GM19240 (cell line): ENCODE measurements around the gene PTPN21.
A peak's percentile ranks its signal among the peaks of the same experiment; 100 is the strongest.

Experiments used
- DNase-seq: peaks from one replicate; pipeline ENCODE4 v3.0.0; 2011; ENCODE audit warnings: low spot score; ENCODE audit not compliant: insufficient read length

PTPN21 gene

DNA sequence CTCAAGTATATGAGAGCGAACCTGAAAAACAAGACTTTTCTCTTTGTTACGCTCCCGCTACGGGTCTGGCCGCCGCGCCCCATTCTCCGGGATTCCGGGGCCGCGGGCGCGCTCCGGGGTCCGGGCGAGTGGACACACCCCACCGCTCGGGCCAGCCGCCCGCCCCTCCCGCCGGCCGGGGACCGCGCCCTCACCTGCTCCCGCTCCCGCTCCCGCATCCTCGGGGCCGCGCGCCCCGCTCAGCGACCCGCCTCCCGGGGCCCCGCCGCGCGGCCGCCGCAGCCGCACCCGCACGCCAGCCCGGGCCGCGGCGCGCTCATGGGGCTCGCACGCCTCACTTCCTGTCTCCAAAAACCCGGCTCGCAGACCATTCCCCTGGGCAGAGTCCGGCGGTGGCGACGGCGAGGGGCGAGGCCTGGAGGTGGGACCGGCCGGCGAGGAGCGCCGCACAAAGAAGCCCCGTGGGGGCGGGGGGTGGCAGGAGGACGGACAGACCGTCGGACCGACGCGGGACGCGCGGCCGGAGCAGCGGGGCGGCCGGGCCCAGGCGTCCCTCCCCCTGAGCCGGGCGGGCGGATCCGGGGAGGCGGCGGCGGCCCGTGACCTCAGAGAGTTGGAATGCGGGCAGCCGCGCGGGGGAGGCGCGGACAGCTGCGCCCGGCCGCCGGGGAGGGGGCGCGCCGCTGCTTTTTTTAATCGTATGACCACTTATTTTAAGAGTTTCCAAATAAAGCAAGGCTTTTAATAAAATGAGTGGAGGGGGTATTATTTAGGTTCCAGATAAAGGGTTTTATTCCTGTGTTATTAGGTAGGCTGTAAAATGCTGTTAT, at the start of gene PTPN21:
TSS of gene PTPN21 (minus strand) at position 551 of the 830 bp plus-strand sequence. CDS start 4,590 bp downstream, outside the sequence.
- no peak for DNase-seq

DNA sequence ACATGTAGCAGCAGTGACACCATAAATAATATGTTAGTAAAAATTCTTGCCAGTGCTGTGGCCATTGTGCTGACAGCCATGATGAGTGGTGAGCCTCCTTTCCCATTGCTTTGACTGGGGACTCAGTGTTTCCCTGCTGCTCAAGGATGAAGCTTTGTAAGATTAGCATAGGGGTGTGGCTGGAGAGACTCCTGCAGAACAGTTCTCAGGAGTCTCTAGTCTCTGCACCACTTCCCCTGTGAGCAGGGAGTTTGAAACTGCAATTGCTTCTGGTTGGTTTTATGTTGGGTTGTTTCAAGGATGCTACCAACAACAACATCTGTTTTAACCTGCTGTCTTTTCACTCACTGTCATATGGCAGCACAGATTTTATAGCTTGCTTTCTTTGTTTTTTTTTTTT, 49.4 kb upstream of the PTPN21 start:
- DNase-seq, result no peak

DNA sequence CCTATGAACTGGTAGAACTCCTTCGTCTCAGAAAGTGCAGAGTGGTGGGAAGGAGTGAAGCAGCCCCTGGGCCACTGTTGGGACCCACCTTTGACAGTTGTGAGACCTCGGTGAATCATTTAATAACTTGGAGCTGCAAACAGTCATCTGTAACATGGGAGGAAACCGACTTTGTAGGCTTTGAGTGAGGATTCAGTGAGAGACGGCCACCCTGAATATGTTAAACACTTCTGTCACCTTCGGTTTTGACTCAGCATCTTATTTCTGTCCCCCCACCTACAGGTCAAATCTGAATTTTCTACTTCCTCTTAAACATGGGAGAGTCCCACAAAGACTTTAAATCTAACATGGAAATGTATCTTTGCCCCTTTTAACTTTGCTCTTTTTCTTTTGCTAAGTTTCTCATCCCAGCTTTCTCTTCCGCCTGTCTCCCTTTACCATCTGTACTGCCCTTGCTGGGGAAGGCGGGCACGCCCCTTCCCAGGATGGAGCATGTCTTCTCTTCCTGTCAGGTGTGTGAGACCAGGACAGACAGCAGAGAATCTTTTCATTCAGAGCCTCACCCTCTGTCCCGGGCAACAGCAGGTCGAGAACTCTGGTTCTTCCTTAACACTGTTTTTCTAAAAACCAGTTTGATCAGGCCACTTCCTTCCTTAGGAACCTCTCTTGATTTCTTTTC, 45.1 kb upstream of the PTPN21 start:
- DNase-seq, result peak; percentile 26

DNA sequence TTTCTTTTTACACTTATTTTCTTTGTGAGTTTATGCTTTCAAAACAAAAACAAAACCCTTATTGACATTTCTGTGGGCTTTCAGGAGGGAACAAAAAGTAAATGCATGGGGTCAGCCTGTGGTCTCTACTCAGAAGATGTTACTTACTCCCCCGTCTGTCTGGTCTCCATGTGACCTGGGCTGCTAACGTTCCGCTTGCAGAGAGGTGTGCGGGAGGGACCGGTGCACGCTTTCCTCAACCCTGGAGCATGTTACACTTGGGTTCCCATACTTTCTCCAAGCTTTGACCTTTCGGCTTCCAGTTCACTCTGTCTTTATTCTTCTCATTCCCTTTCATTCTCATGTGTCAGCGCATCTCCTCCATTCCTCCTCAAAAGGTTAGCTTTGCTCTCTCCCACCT, 44.5 kb upstream of the PTPN21 start:
- DNase-seq, result no peak

DNA sequence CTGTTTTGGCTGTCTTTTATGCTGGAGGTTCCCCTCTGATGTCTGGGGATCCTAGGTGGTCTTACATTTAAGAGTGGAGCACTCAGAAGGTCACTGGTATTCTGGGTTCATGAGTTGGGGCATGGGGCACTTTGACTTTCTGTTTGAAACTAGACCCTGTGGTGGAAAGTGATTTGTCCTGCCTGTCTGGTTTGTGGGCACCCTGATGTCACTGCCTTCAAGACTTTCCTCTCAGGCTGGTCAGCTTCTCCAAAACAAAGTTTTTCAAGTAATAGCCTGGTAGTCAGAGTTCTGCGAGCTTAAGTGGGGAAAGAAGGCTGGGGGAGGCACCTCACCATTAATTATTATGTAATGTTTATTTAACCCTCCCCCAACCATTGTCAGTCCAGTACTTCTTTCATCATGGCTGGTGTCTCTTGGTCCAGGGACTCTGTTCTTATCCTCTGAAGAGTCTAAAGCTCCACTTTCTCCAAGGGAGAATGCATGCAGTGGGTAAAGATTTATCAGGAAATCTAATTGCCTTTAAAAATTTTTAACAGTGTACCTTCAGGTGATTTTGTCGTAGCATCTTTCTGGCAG, 43.4 kb upstream of the PTPN21 start:
- DNase-seq, result no peak

DNA sequence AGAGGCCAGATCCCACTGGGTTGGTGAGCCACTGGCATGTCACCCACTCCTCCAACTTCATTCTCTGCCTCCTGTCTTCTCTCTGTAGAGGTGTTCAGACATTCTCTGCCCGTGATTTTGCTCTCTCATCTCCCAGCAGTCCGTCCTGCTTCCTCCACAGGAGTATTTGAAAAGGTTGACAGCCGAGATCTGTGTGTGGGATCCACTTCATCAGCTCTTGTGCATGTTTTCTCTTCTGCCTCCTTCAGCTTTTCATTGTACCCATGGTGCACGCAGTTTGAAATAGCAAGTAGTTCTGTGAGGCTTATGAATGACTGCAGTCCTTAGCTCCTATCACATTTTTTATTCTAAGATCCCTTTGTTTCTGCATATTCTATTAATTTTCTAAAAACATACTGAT, 42.8 kb upstream of the PTPN21 start:
- no peak for DNase-seq

DNA sequence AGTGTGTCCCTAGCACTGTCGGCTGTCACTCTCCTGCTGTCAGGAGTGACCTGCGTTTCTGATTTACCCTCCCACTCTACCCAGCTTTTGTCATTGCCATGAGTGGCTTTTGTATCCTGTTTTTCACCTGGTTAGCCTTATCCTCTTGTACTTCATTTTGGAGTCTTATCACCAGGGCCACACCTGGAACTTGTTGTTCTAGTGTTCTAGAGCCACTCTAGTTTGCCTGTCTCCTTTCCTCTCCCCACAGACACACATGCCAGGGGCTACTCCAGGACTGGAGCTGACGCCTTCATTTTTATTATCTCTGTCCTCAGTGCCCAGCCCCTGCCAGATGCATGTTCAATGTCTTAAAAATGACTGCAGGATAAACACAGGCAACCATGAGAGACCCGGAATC, 42.2 kb upstream of the PTPN21 start:
- DNase-seq, result no peak

DNA sequence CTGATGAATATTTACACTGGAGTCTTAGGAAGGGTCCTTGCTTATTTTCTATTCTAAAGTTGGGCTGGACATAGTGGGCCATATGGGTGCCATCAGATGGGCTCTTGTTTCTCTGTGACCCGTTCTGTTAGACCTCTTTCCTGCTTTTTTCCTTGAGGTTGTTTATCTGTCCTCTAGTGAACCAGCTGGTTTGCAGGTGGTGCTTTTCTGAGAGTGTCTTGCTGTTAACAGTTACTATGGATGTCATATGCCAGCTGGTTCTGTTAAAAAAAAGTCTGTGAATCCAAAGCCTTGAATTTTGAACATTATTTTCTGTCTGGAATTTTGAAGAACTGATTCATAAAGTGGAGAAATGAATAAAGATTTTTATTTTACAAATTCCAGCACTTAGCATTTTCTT, 37.2 kb upstream of the PTPN21 start:
- DNase-seq, result no peak

DNA sequence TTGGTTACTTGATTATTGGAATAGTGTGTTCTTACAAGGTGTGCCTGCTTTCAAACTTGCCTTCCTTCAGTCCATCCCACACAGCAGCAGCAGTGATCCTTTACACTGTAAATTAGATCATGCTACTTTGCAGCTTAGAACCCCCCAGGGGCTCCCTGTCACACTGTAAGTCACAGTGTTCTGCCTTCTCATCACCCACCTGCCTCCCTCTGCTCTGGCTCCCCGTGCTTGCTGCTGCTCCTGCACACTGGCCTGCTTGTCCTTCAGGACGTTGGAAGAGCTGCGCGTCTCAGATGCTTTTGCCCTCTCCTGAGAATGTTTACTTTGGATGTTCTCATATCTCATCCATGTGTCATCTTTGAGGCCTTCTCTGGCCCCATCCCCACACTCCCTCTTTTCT, 35.4 kb upstream of the PTPN21 start:
- no peak for DNase-seq

DNA sequence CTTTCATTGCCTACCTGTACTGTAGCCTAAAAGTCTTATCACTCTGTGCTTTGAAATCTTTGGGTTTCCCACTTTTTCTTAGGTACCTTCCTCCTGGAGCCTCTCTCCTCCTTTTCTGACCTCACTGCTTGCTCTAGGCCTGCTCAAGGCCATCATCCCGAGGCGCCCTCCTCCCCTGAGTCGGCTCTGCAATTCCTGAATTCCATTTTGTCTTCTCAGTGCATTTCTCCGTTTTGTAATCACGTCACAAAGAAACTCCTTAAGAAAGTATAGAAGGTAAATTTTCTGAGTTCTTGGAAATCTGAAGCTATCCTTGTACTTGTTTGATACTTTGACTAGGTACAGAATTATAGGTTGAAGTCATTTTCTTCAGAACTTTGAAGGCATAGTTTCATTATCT, 33.3 kb upstream of the PTPN21 start:
- DNase-seq, result no peak

DNA sequence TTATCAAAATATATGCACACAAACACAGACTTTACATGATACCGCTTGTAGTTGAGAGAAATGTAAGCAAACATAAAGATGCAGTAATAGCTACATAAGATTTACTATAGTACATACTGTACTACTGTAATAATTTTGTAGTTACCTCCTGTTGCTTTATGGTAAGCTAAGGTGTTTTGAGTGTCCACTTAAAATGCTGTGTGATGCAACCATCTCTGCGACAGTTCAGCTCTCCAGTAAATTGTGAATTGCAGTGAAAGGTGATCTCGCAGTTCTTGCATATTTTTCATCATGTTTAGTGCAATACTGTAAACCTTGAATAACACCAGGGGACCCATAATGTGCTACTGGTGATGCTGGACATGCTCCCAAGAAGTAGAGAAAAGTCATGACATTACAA, 29.6 kb upstream of the PTPN21 start:
- no peak for DNase-seq

DNA sequence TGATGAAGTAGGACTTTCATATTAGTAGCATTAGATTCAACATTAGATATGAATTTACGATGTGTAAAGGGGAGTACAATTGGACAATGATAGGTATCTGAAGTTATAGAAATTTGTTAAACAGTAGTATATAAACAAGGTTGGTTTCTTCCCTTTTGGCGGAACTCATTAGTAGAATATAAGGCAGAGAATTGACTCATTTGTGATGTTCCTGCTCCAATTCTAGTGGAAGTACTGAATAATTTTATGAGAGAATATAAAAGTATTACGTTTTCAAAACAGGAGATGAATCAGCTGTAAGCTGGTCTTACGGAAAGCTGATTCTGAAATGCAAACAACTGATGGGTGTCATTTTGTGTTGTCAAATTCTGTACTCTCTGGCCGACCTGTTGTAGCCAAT, 21.4 kb upstream of the PTPN21 start:
- DNase-seq, result no peak

DNA sequence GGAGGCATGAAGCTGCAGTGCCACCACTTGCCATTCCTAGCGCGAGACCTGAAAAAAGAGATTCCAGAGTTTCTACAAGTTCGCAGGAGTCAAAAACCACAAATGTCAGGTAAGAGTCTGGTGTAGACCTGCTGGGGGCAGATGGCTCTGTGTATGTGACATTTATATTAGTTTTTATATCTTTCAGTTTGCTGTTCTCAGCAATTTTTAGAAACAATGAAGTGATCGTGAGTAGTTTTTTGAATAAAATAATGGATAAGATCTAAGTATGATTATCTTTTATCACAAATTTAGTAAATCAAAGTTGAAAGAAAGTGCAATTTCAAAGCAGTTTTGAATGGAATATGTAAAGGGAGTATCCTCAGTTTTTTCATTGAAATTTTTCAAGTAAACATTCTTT, 17.3 kb upstream of the PTPN21 start:
- no peak for DNase-seq

DNA sequence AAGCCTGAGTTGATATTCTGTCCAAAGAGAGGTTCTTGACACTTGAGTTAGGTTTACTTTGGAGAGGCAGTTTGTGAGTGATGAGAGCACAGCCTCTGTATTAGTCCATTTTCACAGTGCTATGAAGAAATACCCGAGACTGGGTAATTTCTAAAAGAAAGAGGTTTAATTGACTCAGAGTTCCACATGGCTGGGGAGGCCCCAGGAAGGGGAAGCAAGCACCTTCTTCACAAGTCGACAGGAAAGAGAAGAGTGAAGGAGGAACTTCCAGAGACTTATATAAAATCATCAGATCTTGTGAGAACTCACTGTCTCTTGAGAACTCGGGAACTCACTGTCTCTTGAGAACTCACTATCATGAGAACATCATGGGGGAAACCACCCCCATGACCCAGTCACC, 13.4 kb upstream of the PTPN21 start:
- DNase-seq, result no peak

DNA sequence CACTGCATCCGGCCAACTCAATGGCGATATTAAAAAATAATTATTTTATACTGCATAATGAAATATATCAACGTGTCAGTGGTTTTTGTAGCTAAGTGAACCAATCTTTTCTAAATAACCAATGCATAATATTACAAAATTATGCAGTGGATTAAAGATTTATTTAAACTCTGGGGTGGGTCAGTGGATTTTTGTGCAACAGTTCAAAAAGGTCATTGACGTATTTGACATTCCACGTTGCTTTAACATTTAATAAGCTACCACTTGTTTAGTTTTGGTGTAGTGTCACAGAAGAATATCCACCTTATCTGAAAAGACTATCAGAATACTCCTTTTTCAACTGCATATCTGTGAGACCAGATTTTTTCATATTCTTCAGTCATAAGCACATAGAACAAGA, 10.6 kb upstream of the PTPN21 start:
- DNase-seq, result no peak

DNA sequence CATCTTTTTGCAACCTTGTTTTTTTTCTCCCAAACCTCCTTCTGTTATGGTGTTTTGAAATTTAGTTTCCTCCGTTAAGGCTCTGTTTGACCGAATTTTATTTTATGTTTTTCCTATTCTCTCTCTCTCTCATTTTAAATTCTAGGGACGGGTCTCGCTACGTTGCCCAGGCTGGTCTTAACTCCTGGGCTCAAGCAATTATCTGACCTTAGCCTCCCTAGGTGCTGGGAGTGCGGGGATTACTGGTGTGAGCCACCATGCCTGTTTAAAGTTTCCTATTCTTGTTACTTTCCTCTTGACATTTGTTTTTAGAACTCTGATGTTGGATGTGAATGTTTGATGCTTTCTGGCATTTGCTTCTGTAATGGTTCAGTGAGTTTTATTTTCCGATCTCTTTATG, 9.0 kb upstream of the PTPN21 start:
- no peak for DNase-seq

DNA sequence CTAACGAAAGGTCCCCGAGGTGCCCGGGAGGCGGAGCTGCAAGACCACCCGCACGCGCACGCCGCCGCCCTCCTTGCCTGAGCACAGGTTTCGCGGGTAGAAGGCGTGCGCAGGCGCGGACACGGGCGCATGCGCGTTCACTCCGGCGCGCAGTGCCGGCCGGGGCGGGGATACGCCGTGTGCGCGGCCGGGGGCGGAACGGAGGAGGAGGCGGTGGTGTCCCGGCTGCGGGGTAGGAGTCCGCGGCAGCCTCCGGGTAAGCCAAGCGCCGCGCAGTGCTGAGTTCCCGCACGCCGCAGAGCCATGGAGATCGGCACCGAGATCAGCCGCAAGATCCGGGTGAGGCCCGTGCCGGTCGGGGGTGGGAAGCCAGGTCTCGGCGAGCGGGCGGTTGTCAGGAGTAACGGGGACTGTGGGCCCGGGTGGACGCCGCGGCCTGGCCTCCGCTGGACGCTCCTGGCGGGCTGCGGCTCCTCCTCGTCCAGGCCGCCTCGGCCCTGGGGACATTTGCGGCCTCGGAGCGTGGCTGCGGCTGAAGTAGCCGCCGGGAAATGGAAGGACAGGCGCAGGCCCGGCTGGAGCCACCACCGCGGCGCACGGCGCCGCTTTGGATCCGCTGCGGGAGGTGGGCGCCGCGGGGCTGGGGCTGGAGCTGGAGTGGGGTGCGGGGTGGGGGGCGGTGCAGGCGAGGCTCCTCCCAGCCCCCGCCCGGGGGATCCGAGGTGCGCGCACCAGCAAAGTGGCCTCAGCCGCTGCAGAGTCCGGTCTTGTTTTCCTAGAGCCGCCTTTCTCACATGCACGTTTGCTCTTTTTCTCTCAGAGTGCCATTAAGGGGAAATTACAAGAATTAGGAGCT, 8.3 kb upstream of the PTPN21 start, which contains the start of gene ZC3H14:
TSS of gene ZC3H14 (plus strand) at position 207 of the 856 bp plus-strand sequence. CDS start at position 304, 97 bp downstream.
- DNase-seq, result peak; percentile 83

DNA sequence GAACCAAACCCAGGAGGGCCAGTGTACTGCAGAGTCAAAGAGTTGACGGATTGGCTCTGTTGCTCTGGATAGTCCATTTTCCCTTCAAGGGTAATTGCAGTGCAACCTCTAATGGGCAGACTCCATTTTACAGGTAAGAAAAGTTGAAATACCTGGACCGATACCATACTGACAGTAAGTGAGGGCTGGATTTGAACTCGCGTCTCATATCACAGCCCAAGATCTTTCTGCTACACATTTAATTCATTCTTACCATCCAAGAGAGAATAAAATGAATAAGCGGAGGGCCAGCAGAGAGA, 7.7 kb upstream of the PTPN21 start:
- DNase-seq, result no peak

DNA sequence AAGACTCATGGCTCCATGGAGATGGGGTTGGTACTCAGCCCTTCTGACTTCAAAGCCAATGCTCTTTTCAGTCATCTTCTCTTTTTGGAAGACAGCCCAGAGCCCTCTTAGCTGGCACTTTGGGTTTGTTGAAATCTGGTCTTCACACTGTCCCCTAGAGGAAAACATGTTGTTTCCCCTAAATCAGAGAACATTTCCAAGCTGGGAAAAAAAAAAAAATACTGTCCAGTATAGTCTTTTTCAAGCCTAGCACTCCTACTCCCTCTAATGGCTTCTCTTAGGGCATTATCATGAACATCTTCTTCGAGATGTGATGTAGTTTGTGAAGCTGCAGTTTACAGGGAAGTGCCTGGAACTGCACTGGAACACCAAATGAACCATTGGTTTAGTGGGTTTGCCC, 5.0 kb upstream of the PTPN21 start:
- no peak for DNase-seq

DNA sequence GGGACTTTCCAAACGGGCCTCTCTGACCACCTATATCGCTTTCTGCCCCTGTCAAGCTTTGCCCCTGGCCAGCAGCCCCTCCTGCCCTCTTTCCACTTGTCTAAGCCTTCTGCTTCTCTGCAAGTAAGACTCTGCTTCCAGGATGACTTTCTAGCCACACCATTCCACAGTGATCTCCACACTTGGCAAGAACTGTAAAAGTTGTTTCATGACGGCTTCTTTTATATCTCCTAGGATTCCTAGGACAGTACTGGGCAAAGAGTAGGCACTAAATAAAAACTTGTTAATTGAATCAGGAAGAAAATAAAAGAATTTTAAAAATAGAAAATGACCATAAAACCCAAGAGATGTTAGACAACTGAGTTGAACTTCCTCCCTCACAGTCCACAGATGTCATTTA, 1.8 kb upstream of the PTPN21 start:
- no peak for DNase-seq

DNA sequence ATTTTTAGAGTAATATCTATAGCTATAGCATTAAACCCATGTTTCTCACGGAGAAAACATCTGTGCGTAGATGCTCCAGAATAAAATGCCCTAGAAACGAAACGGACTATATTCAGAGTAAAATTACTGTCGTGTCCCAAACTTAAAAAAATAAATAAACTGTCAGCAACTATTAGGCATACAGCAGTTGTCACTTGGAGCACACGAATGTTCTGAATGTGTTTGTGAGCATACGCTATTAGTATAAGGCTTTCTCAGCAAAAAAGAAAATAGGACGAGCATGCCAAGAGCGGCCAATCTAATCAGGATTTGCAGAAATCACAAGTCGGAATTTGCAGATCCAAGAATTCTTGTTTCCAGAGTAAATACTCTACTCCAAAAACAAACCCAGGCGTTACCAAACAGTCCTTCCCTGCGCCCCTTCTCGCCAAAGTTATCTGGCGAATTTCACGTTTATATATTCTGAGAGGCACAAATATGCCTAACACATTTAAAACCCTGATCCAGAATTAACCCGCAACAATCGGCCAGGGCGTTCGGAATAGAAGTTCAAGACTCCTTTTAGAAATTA, 836 bp downstream of the PTPN21 start:
- DNase-seq, result no peak
